ENCODE results near the gene RGS11.

The RGS11 gene

GRCh38 chr16:296276-296675, 20.5 kb upstream of the RGS11 start:
- no peak for DNase-seq

GRCh38 chr16:293043-293775, 17.5 kb upstream of the RGS11 start:
- DNase-seq: no peak

- no peak for DNase-seq
Observed at GRCh38 chr16:291539-291938, 15.8 kb upstream of the RGS11 start.

- no peak for DNase-seq
Observed at GRCh38 chr16:290681-291405, 15.1 kb upstream of the RGS11 start.

- DNase-seq: no peak
Observed at GRCh38 chr16:290015-290680, 14.4 kb upstream of the RGS11 start.

- no peak for DNase-seq
Observed at GRCh38 chr16:289395-289997, 13.8 kb upstream of the RGS11 start.

GRCh38 chr16:287981-288920, 12.5 kb upstream of the RGS11 start:
- DNase-seq: no peak

GRCh38 chr16:287298-287811, 11.6 kb upstream of the RGS11 start:
- no peak for DNase-seq

- DNase-seq: no peak
Observed at GRCh38 chr16:286491-287297, 10.9 kb upstream of the RGS11 start.

- no peak for DNase-seq
Observed at GRCh38 chr16:285146-286055, 9.7 kb upstream of the RGS11 start.

GRCh38 chr16:284204-285120, 8.7 kb upstream of the RGS11 start:
- DNase-seq: no peak

- no peak for DNase-seq
Observed at GRCh38 chr16:283033-283805, 7.5 kb upstream of the RGS11 start, which contains the start of gene PDIA2. TSS of gene PDIA2 (plus strand) at chr16:283164. CDS start at chr16:283170, 6 bp downstream.

- no peak for DNase-seq
Observed at GRCh38 chr16:282491-282890, 6.7 kb upstream of the RGS11 start.

- no peak for DNase-seq
Observed at GRCh38 chr16:281660-282255, 6.0 kb upstream of the RGS11 start.

- DNase-seq: no peak
Observed at GRCh38 chr16:280991-281659, 5.4 kb upstream of the RGS11 start.

- no peak for DNase-seq
Observed at GRCh38 chr16:280552-280951, 4.8 kb upstream of the RGS11 start, which contains the start of gene ARHGDIG. TSS of gene ARHGDIG (plus strand) at chr16:280591. CDS start at chr16:280681, 90 bp downstream.

GRCh38 chr16:280005-280460, 4.3 kb upstream of the RGS11 start:
- DNase-seq: no peak

Data from activated CD8-positive, alpha-beta memory T cell treated with anti-CD3 and anti-CD28 coated beads for 24 hours (primary cell).